Upper lobe of right lung (tissue), 1 donor: ENCODE measurements around the gene SLC9A7. TPM values are rescaled to one million over a fixed set of nuclear protein-coding genes. Genes with fewer than 3 reads are reported as not detected.

Experiments
- ATAC-seq: fragments of 200-7000 bp; cut with Tn5 transposase; one replicate; pipeline ENCODE4 v1.9.1; 2020; ENCODE audit warnings: mild to moderate bottlenecking, moderate library complexity
- DNase-seq: peaks from one replicate; pipeline ENCODE4 v3.0.0-alpha.2; 2020
- H3K27ac ChIP-seq: fragments of 200-600 bp; one replicate; pipeline ENCODE4 v1.8.0; 2022
- H3K27me3 ChIP-seq: fragments of 200-600 bp; one replicate; pipeline ENCODE4 v1.8.0; 2022; ENCODE audit warnings: mild to moderate bottlenecking
- H3K36me3 ChIP-seq: fragments of 200-600 bp; one replicate; pipeline ENCODE4 v1.8.0; 2022
- H3K4me1 ChIP-seq: fragments of 200-600 bp; one replicate; pipeline ENCODE4 v1.8.0; 2022
- H3K4me3 ChIP-seq: fragments of 200-600 bp; one replicate; pipeline ENCODE4 v1.8.0; 2022; ENCODE audit warnings: mild to moderate bottlenecking
- H3K9me3 ChIP-seq: fragments of 200-600 bp; one replicate; pipeline ENCODE4 v1.8.0; 2022
- intact Hi-C: fragments of 100-400 bp; cut with DNase I; formaldehyde crosslinking; loops from one replicate; pipeline ENCODE4 v1.11.0; 2022
- total RNA-seq: library from RNA; stranded (reverse); fragmentation: NEBNext Ultra II Directional; extraction: Animal tissue kit (Norgen Biotek cat#: 25700); gene quantifications from one replicate; pipeline ENCODE4 v1.2.1, GENCODE V29; 2021
- TF ChIP-seq, protein P1 (sequence below): fragments of 200-600 bp; IDR thresholded peaks from one replicate; pipeline ENCODE4 v1.8.0; 2022; ENCODE audit warnings: antibody characterized with exemption
- donor health status: DM: no; HTN: yes; CAD: no; lungs with severe emphysema.

SLC9A7 gene
- total RNA-seq, 1 donor from 2014 or later, result 8.8 TPM

DNA sequence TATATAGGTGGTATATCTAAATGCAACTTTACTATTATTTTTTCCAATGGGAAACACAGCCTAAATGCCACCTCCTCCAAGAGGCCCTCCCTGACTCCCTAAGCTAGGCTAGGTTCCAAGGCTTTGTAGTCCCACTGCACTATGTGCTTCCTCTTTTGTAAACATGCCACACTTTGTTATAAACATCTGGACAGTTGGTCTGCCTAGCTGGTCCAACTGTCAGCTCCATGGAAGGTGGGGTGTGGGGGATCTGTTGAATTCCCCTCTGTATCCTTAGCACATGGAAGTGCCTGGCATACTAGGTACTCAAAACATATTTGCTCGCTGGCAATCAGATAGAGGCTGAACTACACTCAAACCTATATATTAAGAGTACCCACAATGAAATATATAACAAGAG, 63.4 kb downstream of the SLC9A7 start:
- H3K27ac ChIP-seq, result no peak overlapping the region
- H3K4me3 ChIP-seq, result no peak overlapping the region
- no peaks in the 10 kb centered on the region for H3K9me3 ChIP-seq
- TF ChIP-seq, protein P1, sequence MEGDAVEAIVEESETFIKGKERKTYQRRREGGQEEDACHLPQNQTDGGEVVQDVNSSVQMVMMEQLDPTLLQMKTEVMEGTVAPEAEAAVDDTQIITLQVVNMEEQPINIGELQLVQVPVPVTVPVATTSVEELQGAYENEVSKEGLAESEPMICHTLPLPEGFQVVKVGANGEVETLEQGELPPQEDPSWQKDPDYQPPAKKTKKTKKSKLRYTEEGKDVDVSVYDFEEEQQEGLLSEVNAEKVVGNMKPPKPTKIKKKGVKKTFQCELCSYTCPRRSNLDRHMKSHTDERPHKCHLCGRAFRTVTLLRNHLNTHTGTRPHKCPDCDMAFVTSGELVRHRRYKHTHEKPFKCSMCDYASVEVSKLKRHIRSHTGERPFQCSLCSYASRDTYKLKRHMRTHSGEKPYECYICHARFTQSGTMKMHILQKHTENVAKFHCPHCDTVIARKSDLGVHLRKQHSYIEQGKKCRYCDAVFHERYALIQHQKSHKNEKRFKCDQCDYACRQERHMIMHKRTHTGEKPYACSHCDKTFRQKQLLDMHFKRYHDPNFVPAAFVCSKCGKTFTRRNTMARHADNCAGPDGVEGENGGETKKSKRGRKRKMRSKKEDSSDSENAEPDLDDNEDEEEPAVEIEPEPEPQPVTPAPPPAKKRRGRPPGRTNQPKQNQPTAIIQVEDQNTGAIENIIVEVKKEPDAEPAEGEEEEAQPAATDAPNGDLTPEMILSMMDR, result no peak
- intact Hi-C loops, result no loop called here
- H3K36me3 ChIP-seq, result no peaks in the 10 kb centered on the region
- ATAC-seq (no peak), DNase-seq (no peak)
- no peaks in the 10 kb centered on the region for H3K27me3 ChIP-seq
- H3K4me1 ChIP-seq, result no peaks in the 10 kb centered on the region

DNA sequence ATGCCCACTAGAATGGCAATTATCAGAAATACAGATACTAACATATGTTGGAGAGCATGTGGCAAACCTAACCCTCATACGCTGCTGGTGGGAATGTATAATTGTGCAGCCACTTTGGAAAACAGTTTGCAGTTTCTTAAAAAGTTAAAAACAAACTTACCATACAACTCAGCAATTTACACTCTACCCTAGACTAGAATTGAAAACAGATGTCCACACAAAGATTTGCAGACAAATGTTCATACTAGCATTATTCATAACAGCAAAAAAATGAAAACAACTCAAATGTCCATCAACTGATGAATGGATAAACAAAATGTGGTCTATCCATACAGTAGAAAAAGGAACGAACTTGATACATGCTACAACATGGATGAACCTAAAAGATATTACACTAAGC, 64.4 kb downstream of the SLC9A7 start:
- H3K27ac ChIP-seq, result no peak overlapping the region
- no peaks in the 10 kb centered on the region for H3K36me3 ChIP-seq
- DNase-seq (no peak), ATAC-seq (no peak)
- no peak overlapping the region for H3K4me3 ChIP-seq
- no peaks in the 10 kb centered on the region for H3K9me3 ChIP-seq
- no peaks in the 10 kb centered on the region for H3K27me3 ChIP-seq
- H3K4me1 ChIP-seq, result no peaks in the 10 kb centered on the region
- intact Hi-C loops, result no loop called here
- TF ChIP-seq, protein P1, result no peak

DNA sequence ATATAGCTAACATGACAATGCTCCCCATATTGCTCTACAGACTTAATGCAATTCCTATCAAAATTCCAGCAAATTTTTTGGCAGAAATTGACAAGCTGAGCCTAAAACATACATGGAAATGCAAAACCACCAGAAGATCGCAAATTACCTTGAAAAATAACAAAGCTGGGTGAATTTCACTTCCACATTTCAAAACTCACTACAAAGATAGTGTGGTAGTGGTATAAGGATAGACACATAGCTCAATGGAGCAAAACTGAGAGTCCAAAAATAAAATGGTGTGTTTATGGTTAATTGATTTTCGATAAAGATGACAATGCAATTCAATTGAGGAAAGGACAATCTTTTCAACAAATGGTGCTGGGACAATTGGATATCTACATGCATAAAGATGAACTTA, 65.8 kb downstream of the SLC9A7 start:
- DNase-seq, result no peak
- ATAC-seq, result no peak
- H3K27me3 ChIP-seq, result no peaks in the 10 kb centered on the region
- H3K9me3 ChIP-seq, result no peaks in the 10 kb centered on the region
- no peaks in the 10 kb centered on the region for H3K4me1 ChIP-seq
- intact Hi-C loops, result no loop called here
- H3K4me3 ChIP-seq, result no peak overlapping the region
- TF ChIP-seq, protein P1, result no peak
- H3K27ac ChIP-seq, result no peak overlapping the region
- H3K36me3 ChIP-seq, result no peaks in the 10 kb centered on the region

DNA sequence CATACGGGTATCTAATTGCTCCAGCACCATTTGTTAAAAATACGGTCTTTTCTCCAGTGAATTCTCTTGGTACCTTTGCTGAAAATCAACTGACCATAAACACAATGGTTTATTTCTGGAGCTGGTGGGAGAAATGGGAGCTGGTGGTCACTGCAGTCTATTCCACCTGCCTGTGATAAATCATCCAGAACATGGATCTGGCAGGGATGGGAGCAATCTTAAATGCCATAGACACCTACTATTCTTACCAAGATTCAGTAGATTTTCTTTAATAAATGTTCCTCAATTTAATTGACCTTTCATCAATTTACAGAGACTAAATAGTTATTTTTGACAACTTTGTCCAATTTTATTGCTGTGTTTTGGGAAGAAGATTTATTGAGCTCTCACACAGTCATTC, 68.1 kb downstream of the SLC9A7 start:
- Histone ChIP-seq H3K27me3 (no peaks in the 10 kb centered on the region), H3K9me3 (no peaks in the 10 kb centered on the region), H3K27ac (no peak overlapping the region), H3K4me1 (no peaks in the 10 kb centered on the region), H3K4me3 (no peak overlapping the region), H3K36me3 (no peaks in the 10 kb centered on the region)
- DNase-seq (no peak), ATAC-seq (no peak)
- intact Hi-C loops, result no loop called here
- TF ChIP-seq, protein P1, result no peak

DNA sequence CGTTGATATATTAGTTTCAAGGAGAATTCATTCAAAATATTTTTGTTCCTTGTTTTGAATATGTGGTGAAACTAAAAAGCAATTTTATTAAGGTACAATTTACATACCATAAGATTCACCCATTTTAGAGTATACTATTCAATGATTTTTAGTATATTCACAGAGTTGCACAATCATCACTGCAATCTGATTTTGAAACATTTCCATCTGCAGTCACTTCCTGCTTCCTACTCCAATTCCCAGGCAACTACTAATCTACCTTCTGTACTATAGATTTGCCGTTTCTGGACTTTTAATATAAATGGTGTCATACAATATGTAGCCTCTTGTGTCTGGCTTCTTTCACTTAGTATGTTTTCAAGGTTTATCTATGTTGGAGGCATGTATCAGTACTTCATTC, 71.3 kb downstream of the SLC9A7 start:
- H3K9me3 ChIP-seq, result no peaks in the 10 kb centered on the region
- no peaks in the 10 kb centered on the region for H3K36me3 ChIP-seq
- intact Hi-C loops, result no loop called here
- H3K27ac ChIP-seq, result no peak overlapping the region
- DNase-seq, result no peak
- no peaks in the 10 kb centered on the region for H3K4me1 ChIP-seq
- no peak overlapping the region for H3K4me3 ChIP-seq
- TF ChIP-seq, protein P1, result no peak
- H3K27me3 ChIP-seq, result no peaks in the 10 kb centered on the region
- ATAC-seq, result no peak

DNA sequence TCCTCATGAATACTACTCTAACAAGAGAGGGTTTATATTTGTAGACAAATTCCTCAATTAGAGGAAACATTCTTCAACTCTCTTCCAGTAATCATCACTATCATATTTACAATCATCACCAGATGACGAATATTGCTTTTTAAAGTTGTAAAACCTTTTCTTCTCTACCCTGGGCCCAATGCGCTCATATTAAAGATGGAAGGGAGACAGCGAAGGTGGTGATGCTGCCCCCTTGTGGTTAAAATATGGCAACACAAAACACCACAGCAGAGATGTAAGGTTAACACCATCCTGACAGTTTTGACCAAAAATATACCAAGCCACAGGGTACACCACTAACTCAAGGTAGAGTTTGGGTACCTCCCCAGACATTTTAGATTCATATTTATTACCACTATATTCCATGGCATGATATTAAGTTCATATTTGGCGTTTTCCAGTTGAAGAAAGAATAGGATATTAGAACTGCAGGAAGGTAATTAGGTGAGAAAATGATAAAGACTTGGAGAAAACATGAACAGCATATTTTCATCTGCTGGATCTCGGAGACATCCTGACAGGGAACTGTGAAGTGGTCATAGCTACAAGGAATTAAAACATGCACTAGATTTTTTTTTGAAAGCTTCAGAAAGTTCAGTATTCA, 72.8 kb downstream of the SLC9A7 start:
- no peak overlapping the region for H3K4me3 ChIP-seq
- no peaks in the 10 kb centered on the region for H3K27me3 ChIP-seq
- intact Hi-C loops, result no loop called here
- no peaks in the 10 kb centered on the region for H3K4me1 ChIP-seq
- TF ChIP-seq, protein P1, result peak; percentile 67
- no peaks in the 10 kb centered on the region for H3K9me3 ChIP-seq
- peak; percentile 78 for ATAC-seq
- no peaks in the 10 kb centered on the region for H3K36me3 ChIP-seq
- no peak for DNase-seq
- no peak overlapping the region for H3K27ac ChIP-seq
